Loucy (cell line): ENCODE data around the gene ZCRB1.
"Not testable (repeated sequence)": the region's sequence is repeated elsewhere in the genome, so short reads cannot be mapped to it uniquely, and the experiment has no call there.

Experiments
- EZH2phosphoT487 ChIP-seq: fragments of 200-600 bp; IDR thresholded peaks from 2 replicates; pipeline ENCODE4 v1.6.1; 2018; ENCODE audit warnings: antibody characterized with exemption, mild to moderate bottlenecking, moderate library complexity, borderline replicate concordance
- TF ChIP-seq, protein P1 (sequence below): fragments of 200-600 bp; sonication (generic); conservative IDR thresholded peaks from 2 replicates; pipeline ENCODE4 v1.5.1; 2014; ENCODE audit warnings: mild to moderate bottlenecking, antibody characterized with exemption, low read length

DNA sequence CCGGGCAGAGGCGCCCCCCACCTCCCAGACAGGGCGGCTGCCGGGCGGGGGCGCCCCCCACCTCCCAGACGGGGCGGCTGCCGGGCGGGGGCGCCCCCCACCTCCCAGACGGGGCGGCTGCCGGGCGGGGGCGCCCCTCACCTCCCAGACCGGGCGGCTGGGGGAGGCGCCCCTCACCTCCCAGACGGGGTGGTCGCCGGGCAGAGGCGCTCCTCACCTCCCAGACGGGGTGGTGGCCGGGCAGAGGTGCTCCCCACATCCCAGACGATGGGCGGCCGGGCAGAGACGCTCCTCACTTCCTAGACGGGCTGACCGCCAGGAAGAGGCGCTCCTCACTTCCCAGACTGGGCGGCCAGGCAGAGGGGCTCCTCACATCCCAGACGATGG is 24.1 kb upstream of the ZCRB1 start:
- TF ChIP-seq, protein P1, sequence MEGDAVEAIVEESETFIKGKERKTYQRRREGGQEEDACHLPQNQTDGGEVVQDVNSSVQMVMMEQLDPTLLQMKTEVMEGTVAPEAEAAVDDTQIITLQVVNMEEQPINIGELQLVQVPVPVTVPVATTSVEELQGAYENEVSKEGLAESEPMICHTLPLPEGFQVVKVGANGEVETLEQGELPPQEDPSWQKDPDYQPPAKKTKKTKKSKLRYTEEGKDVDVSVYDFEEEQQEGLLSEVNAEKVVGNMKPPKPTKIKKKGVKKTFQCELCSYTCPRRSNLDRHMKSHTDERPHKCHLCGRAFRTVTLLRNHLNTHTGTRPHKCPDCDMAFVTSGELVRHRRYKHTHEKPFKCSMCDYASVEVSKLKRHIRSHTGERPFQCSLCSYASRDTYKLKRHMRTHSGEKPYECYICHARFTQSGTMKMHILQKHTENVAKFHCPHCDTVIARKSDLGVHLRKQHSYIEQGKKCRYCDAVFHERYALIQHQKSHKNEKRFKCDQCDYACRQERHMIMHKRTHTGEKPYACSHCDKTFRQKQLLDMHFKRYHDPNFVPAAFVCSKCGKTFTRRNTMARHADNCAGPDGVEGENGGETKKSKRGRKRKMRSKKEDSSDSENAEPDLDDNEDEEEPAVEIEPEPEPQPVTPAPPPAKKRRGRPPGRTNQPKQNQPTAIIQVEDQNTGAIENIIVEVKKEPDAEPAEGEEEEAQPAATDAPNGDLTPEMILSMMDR: not testable (repeated sequence)
- TF ChIP-seq EZH2phosphoT487: not testable (repeated sequence)
